SK-N-DZ (cell line): ENCODE results near the gene CAPRIN1.

Experiments used
- DNase-seq: peaks from one replicate; pipeline ENCODE4 v3.0.0-alpha.2; 2015; ENCODE audit warnings: low spot score

Gene CAPRIN1

DNA sequence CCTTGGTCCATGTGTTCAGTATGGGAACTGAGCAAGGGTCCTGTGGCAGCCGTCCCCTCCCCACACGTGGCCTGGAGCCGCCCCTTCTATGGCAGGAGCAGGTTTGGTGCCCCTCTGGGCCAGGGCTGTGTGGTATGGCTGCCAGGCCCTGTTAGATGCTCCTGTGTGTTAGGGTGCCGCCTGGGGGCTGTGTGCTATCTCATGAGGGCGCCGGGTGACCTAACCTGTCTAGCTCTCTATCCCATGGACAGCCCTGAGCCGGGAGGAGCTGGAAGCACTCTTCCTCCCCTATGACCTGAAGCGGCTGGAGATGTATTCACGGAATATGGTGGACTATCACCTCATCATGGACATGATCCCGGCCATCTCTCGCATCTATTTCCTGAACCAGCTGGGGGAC is 88.6 kb downstream of the CAPRIN1 start:
- no peak for DNase-seq

DNA sequence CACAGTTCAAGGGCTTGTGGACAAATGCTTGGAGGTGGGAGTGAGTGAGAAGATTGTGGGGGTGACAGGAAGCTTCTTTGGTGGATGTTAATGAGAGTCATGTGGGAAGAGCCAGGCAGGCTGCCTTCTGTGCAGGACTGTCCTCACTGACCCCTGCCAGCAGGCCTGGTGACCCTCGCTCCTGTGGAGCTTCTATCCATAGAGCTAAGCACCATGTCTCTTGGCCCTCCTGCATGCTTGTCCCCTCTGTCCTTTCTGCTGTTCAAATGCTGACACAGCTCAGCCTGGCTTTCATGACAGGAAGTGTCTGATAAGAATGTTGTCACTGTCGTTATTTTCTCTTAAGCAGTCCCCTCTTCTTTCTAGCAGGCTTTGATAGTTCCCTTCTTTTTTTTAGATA is 91.5 kb downstream of the CAPRIN1 start:
- DNase-seq: no peak

DNA sequence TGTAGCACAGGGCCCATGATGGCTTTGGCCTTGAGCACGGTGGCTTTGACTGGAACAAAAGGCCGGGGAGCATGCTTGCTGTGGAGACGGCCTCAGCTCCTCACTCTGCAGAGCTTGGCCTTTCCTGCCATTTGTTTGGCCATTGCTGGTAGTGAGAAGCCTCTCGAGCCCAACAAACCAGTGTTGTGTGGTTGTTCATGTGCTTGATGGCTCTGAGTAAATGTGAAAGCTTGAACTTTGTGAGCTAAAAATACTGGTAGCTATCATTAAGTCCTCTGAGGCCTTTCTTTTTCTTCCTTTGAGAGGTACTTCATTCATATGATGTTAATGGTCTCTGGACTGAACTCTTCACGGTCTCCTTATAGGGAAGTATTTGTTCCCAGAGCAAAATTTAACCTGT is 93.5 kb downstream of the CAPRIN1 start:
- DNase-seq: no peak

DNA sequence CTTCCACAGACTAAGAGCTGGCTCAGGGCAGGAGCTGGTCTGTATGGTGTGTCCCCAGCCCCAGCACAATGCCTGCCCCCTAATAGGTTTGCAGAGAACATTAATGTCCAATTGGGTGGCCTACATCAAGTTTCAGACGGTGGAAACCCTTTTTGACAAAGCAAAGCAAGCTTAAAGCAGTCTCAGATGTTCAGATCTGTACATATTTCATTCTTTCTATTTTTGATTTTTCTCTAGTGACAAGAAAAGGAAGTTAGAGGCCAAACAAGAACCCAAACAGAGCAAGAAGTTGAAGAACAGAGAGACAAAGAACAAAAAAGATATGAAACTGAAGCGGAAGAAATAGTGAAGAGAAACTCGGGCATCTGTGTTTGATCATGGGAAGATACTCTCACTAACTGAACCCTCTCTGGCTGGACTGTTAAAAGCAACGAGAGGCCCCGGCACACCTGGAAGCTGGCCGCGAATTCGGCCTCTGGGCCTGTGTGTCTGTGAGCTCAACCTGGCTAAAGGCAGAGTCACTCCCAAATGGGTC is 94.4 kb downstream of the CAPRIN1 start:
- no peak for DNase-seq

DNA sequence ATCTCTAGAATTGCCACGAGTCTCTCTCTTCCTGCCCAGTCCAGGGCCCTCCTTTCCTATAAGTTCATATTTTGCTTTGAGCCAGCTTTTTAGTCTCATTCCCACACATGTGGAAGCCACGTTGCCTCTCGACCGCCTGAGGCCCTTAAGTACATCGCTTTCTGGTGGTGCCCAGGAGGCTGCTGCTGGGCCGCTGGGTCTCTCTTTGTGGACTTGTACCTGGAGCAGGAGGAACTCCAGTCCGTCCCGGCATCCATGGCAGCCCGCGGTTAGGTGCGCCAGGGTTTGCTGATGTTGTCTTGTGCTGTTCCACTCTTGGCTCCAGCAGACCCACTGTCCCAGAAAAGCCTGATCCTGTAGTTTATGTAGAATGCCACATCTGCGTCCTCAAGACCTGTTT is 94.9 kb downstream of the CAPRIN1 start:
- DNase-seq: no peak

DNA sequence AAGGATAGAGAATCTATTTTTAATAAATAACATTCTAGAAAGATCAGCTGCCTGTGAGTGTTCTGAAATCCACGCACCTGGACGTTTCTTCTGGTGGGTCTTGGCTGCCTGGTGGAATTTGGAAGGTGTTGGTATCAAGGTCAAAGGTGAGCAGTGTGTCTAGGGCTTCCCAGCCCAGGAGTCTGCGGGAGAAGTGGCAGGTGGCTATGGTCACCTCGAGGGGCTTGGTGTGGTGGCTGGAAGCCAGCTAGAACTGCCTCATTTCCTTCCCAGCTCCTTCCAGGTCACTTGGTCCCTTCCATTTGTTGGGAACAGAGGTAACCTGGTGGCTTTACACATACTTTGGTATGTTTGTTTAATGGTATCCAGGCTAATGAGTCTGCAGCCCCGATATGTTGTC is 95.3 kb downstream of the CAPRIN1 start:
- no peak for DNase-seq

DNA sequence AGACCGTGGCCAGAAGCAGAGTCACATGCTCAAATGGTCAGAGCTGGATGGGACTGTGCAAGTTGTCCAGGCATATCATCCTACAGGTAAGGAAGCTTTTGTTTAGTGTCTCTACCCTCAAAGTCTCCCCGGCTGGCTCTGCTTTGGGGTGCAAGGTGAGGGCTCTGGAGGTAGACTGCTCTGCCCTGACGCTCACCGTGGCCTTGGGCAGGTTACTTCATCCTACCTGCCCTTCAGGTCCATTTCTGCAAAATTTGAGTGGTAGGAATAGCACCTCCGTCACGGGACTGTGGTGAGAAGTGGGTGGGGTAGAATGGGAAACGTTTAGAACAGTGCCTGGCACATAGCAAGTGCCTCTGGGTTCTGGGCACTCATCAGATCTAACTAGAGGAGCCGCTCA is 96.0 kb downstream of the CAPRIN1 start:
- no peak for DNase-seq

DNA sequence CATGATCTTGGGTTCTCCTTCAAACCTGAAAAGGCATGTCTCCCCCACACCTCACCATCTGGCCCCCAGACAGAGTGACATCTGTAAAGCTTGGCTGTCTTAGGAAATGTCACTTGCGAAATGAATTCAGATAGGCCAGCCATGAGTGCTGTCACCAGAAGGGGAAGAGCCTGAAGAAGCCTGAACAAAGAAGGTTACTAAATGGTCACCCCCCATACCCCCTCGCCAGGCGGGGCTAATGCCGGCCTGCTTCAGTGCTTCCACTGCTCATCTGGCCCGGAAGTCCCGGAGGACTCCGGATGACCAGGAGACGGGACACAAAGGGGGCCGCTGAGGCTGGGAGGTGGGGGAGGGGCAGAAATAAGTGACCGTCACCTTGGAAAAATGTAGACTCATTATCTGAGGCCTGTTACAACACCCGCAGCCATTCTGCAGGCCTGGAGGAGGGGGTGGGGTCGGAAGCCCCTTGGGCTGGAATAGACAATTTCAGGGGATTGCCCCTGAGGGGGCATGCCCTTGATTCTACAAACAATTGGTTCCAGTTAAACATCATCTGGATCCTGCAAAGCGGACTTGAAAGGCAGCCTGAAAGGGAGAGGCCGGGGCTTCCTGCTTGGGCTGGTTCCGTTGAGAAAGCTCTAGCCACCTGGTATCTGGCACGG is 97.1 kb downstream of the CAPRIN1 start:
- DNase-seq: no peak

DNA sequence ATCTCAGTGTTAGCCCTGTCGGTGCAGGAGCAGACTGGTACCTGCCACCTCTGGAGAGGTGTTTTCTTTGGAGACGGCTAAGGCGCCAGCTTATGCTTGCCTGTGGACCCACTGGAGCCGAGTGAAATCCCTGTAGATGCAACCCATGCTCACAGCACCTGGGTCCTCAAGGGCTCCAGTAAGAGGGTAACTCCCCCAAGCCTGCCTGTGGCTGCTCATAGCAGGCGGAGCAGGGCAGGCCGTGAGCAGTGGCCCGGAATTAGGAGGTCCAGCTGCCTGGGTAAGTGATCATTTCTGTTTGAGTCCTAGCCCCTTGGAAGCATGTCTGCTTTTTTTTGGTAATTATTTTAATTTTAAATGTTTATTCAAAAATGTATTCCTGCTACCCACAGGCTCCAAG is 97.7 kb downstream of the CAPRIN1 start:
- no peak for DNase-seq

DNA sequence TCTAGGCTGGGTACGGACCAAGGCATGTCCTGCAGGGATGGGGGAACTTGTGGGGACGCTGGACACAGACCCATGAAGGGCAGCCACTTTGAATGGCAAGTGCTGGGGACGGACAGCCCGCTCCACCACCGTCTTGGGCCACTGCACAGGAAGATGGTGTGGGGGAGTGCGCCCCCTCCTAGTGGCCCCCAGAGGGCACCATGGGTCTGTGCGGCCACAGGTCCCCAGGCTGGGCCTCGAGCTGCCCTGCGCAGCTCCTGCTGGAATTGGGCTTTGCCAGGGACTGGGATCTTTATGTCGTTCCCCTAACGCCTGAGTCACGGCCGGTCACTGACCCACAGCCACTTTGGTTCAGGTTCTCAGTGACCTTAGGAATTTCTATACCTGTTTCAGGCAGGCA is 98.3 kb downstream of the CAPRIN1 start:
- no peak for DNase-seq

DNA sequence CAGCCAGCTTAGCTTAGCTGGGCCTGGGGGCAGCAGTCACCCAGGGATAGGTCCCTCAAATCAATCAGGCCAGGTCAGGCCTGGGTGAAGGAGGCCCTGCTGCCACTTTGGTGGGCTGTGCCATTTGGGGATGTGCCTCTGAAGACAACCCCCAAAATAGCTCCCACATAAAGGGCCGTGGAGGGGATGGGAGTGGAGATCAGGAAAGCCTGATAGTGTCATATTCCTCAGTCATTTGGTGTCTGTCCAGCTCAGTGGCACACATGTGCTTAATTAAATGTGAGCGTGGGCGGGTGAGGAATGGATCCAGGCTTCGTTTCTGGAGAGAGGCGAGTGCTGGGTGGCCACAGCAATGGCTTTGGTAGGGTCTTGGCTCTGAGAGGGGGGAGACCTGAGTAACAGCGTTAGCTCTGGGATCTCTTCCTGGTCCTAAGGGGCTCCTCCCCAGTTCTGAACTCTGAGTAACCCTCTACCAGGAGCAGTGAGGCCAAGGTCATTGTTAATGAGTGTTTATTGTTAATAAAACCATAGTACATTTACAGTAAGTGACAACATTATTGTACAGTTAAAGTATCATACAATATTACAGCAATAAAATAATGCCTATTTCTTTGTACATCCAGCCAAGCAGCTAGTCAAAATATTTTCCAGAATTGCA is 99.1 kb downstream of the CAPRIN1 start:
- DNase-seq: no peak
